Keratinocyte (primary cell): ENCODE data around the gene OAT. TPM values are rescaled to one million over a fixed set of nuclear protein-coding genes. Genes with fewer than 3 reads are reported as not detected.

ENCODE experiments used
- DNase-seq: peaks from one replicate; pipeline ENCODE4 v3.0.0-alpha.2; 2011; ENCODE audit warnings: low read depth, missing footprints, low spot score
- FAIRE-seq: peaks from 2 replicates; lab custom pipeline; 2011; peaks lifted over from hg19 to GRCh38; lab: Jason Lieb, UNC
- H2AFZ ChIP-seq: 2 replicates; pipeline ENCODE4 v1.6.0; 2012; ENCODE audit warnings: low read length, control low read depth, inconsistent platforms; ENCODE audit not compliant: control insufficient read depth
- H3K27ac ChIP-seq: 2 replicates; pipeline ENCODE4 v1.5.1; 2011; ENCODE audit warnings: low read length; ENCODE audit not compliant: control insufficient read depth, insufficient read depth
- H3K27me3 ChIP-seq: 3 replicates; pipeline ENCODE4 v1.6.0; 2011; ENCODE audit warnings: low read length; ENCODE audit not compliant: control insufficient read depth, insufficient read depth; ENCODE audit errors: extremely low read depth
- H3K36me3 ChIP-seq, 2 experiments: 2 replicates in 1 of 2; 3 replicates in 1 of 2; pipeline ENCODE4 v1.5.1; 2011; ENCODE audit warnings: low read length in 2 of 2, mild to moderate bottlenecking in 1 of 2; ENCODE audit not compliant: control insufficient read depth in 2 of 2, insufficient read depth in 2 of 2; ENCODE audit errors: extremely low read depth in 1 of 2
- H3K4me1 ChIP-seq: 3 replicates; pipeline ENCODE4 v1.5.1; 2011; ENCODE audit warnings: low read length; ENCODE audit not compliant: control insufficient read depth, insufficient read depth; ENCODE audit errors: extremely low read depth
- H3K4me2 ChIP-seq: 3 replicates; pipeline ENCODE4 v1.6.0; 2011; ENCODE audit warnings: low read depth, low read length; ENCODE audit not compliant: control insufficient read depth, insufficient read depth; ENCODE audit errors: extremely low read depth
- H3K4me3 ChIP-seq, 3 experiments: fragments of 200-600 bp in 1 of 3; sonication (generic) in 1 of 3; 2 replicates in 2 of 3; 3 replicates in 1 of 3; pipeline ENCODE4 v1.5.1; 2011 to 2016; ENCODE audit warnings: low read length in 3 of 3, mild to moderate bottlenecking in 3 of 3, control low read depth in 2 of 3, inconsistent platforms in 1 of 3, low read depth in 1 of 3, mixed read lengths in 1 of 3, mixed run types in 1 of 3, moderate library complexity in 1 of 3; ENCODE audit not compliant: control insufficient read depth in 2 of 3, insufficient read depth in 2 of 3; ENCODE audit errors: extremely low read depth in 1 of 3
- H3K79me2 ChIP-seq: 2 replicates; pipeline ENCODE4 v1.6.0; 2012; ENCODE audit warnings: low read length; ENCODE audit not compliant: control insufficient read depth, insufficient read depth
- H3K9ac ChIP-seq: 3 replicates; pipeline ENCODE4 v1.6.0; 2011; ENCODE audit warnings: low read length; ENCODE audit not compliant: control insufficient read depth, insufficient read depth; ENCODE audit errors: extremely low read depth
- H3K9me1 ChIP-seq: 3 replicates; pipeline ENCODE4 v1.6.0; 2011; ENCODE audit warnings: low read length; ENCODE audit not compliant: control insufficient read depth, insufficient read depth; ENCODE audit errors: extremely low read depth
- H3K9me3 ChIP-seq: 2 replicates; pipeline ENCODE4 v1.5.1; 2012; ENCODE audit warnings: low read depth, low read length; ENCODE audit not compliant: control insufficient read depth
- H4K20me1 ChIP-seq: 3 replicates; pipeline ENCODE4 v1.6.0; 2011; ENCODE audit warnings: low read length; ENCODE audit not compliant: control insufficient read depth, insufficient read depth; ENCODE audit errors: extremely low read depth
- CTCF ChIP-seq, 3 experiments: IDR thresholded peaks in 1 of 3; conservative IDR thresholded peaks in 1 of 3; optimal IDR thresholded peaks in 1 of 3; 2 replicates in 2 of 3; 3 replicates in 1 of 3; pipeline versions ENCODE3 to v1.5.1; 2011; ENCODE audit warnings: low read length in 3 of 3, mild to moderate bottlenecking in 3 of 3, moderate library complexity in 2 of 3, control low read depth in 1 of 3, inconsistent platforms in 1 of 3; ENCODE audit not compliant: insufficient read depth in 2 of 3; ENCODE audit errors: extremely low read depth in 1 of 3
- EZH2 ChIP-seq: IDR thresholded peaks from one replicate; pipeline ENCODE4 v1.6.1; 2012; ENCODE audit warnings: inconsistent platforms, mild to moderate bottlenecking, low read length, moderate library complexity
- dilution Hi-C: fragments of 300-500 bp; cut with MboI; formaldehyde crosslinking; loops from one replicate; pipeline ENCODE4 v1.7.0; 2020; ENCODE audit warnings: low sequenced_read_pairs; ENCODE audit not compliant: extremely low pct_ligation_motif_present
- polyA plus RNA-seq, 5 experiments: library from polyadenylated mRNA; depleted of rRNA in 3 of 5; stranded (reverse) in 3 of 5; stranded (forward) in 1 of 5; unstranded in 1 of 5; fragments of >200 nt; gene quantifications; 1 replicate in 1 of 5; 2 replicates in 3 of 5; 3 replicates in 1 of 5; pipeline versions ENCODE4 v1.2.1 to v1.2.3, GENCODE V29; 2011 to 2012; ENCODE audit warnings: missing spikeins in 2 of 5, low read depth in 1 of 5, low replicate concordance in 1 of 5

The OAT gene
- polyA plus RNA-seq, 1 donor (not counting 4 experiments of a cell fraction or from before 2014, with no cell fraction given): 528 TPM

GRCh38 chr10:124449170-124450011 is 30.7 kb upstream of the OAT start:
- Histone ChIP-seq H3K36me3 (no peaks in the 10 kb centered on the region), H3K9me1 (no peaks in the 10 kb centered on the region), H3K9me3 (no peaks in the 10 kb centered on the region), H3K4me1 (peaks cover 10% of the 10 kb centered on the region), H4K20me1 (no peaks in the 10 kb centered on the region), H3K27ac (no peak overlapping the region), H2AFZ (peak overlapping the region; percentile 84), H3K79me2 (no peaks in the 10 kb centered on the region), H3K9ac (peak overlapping the region; percentile 56), H3K4me3 (peak overlapping the region; percentile 46 to 67 (median 57)), H3K4me2 (peak overlapping the region; percentile 90), H3K27me3 (peaks cover 14% of the 10 kb centered on the region)
- FAIRE-seq (peak; percentile 64), DNase-seq (no peak)
- dilution Hi-C loops: no loop called here
- no peak for TF ChIP-seq EZH2
- TF ChIP-seq CTCF (optimal IDR thresholded peaks at IDR 0.05 in 1 of 3, IDR thresholded peaks at IDR 0.05 in 1 of 3, conservative IDR thresholded peaks at IDR 0.05 in 1 of 3; ENCODE audit: extremely low read depth in 1 of 3, insufficient read depth in 2 of 3, low read length in 3 of 3): no peak

- peak overlapping the region; percentile 46 to 67 (median 57) for H3K4me3 ChIP-seq
- no peak overlapping the region for H3K27ac ChIP-seq
- peaks cover 14% of the 10 kb centered on the region for H3K27me3 ChIP-seq
- no peaks in the 10 kb centered on the region for H4K20me1 ChIP-seq
- no peaks in the 10 kb centered on the region for H3K9me3 ChIP-seq
- no peak for TF ChIP-seq CTCF (optimal IDR thresholded peaks at IDR 0.05 in 1 of 3, IDR thresholded peaks at IDR 0.05 in 1 of 3, conservative IDR thresholded peaks at IDR 0.05 in 1 of 3; ENCODE audit: extremely low read depth in 1 of 3, insufficient read depth in 2 of 3, low read length in 3 of 3)
- no peak for TF ChIP-seq EZH2
- peak overlapping the region; percentile 90 for H3K4me2 ChIP-seq
- H3K9me1 ChIP-seq: no peaks in the 10 kb centered on the region
- H2AFZ ChIP-seq: no peak overlapping the region
- FAIRE-seq (no peak), DNase-seq (no peak)
- H3K4me1 ChIP-seq: peaks cover 10% of the 10 kb centered on the region
- dilution Hi-C loops: no loop called here
- H3K79me2 ChIP-seq: no peaks in the 10 kb centered on the region
- no peak overlapping the region for H3K9ac ChIP-seq
- no peaks in the 10 kb centered on the region for H3K36me3 ChIP-seq
These were observed 30.0 kb upstream of the OAT start for GRCh38 chr10:124448696-124449169.
